A172 (cell line): ENCODE data around the gene CCT2. TPM values are rescaled to one million over a fixed set of nuclear protein-coding genes. Genes with fewer than 3 reads are reported as not detected.

ENCODE experiments used
- DNase-seq: peaks from one replicate; pipeline ENCODE4 v3.0.0-alpha.2; 2015; ENCODE audit warnings: low spot score
- total RNA-seq: library from RNA; depleted of rRNA; stranded (reverse); fragments of >200 nt; shearing (Covaris generic); gene quantifications from 2 replicates; pipeline ENCODE4 v1.2.3, GENCODE V29; 2014; rRNA removed

The CCT2 gene
- total RNA-seq, 1 experiment from 2014 or later: 417 TPM

DNA sequence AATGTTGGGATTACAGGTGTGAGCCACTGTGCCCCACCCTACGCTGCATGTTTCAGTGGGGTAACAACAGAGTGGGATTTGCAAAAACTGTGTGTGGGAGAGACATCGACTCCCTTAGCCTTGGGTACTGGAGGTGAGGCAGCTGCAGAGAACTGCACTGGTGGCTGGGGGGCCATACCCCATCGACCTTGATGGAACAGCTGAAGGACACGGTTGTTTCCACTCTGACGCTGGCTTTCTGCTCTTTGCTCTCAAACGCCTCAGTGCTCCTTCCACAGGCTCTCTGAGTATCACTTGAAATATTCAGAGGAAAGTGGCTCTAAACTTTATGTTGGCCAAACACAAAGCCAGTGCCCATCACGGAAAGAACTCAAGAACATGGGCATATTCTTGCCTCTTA lies 56.3 kb downstream of the CCT2 start:
- DNase-seq: no peak

DNA sequence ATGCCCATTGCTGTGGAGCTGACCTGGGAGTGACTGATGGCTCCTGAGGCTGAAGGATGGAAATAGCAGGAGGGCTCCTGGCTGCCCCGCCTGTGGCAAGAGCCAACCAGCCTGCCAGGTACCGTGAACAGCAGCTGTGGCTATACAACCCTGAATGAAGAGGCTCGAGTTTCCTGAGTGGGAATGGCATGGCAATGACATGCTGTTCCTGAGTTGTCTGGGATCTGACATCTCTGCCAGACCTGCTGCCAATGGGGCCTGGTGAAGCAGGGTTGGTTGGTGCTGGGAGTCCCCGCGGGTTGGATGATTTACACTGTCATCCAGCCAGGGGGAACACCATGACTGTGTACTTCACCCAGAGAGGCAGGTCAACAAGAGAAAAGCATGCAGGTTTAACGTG lies 57.3 kb downstream of the CCT2 start:
- no peak for DNase-seq

DNA sequence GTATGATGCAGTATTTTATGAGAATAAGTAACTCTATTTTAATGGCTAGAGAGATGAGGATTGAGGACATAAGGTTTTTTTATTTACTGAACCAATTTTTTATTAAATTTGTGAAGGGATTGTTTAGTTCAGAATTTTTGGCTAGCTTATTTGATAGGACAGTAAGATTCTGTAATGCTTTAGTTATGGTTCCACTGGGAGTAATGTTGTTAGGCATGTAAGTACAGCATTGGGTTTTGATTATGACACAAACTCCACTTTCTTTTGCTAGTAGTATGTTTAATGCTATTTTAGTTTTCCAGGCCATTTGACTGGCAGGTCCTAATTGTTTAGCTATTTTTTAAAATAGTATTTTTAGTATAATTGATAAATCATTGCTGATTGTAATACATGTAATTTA lies 59.3 kb downstream of the CCT2 start:
- no peak for DNase-seq

DNA sequence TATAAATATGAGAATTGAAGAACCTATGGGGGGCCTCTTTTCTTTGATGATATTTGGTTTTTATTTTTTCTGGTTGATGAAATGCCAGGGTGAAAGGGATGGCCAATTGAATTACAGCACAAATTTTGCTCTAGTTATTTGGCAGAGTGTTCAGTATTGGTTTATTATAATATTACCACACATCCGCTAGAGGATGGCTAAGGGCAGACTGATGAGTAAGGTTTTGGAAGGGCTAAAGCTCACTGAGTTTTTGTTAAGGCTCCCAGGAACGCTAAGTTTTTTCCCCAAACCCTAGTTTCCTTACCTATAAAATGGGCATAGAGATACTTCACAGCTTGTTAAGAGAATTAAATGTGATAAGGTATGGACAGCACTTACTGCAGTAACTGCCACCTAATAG lies 59.8 kb downstream of the CCT2 start:
- no peak for DNase-seq

DNA sequence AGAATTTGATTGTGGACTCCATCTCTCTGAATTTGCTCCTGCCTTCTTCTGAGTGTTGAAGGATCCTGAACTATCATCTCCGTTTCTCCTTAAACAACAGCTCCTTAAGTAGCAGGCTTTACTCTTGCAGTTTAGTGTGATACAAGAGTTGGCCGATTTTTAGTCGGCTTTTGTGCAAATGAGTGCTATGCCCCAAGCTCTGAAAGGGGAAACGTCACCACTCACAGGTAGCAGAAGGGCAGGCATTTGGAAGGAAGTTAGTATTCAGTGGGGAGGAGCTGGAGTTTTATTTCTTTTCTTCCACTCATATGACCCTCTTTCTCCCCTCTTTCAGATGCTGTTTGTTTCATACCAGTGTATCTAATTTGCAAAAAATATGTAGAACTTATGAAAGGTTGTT lies 61.9 kb downstream of the CCT2 start:
- no peak for DNase-seq

DNA sequence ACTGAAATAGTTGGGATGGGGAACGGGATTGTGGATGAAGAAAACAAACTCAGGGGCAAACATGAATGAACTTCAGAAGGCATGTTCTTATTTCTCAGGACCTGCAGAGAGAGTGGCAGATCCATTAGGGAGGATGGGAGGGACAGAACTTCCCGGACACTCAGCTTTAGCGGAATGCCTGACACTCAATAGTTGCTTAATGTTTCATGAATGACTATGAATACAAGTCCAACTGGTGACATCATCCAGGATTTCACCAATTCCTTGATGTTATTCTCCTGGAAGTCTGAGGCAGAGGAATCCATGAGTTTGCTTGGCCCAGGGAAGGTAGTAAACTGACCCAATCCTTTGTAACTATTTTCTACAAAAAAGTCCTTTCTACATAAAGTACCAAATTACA lies 63.2 kb downstream of the CCT2 start:
- DNase-seq: no peak

DNA sequence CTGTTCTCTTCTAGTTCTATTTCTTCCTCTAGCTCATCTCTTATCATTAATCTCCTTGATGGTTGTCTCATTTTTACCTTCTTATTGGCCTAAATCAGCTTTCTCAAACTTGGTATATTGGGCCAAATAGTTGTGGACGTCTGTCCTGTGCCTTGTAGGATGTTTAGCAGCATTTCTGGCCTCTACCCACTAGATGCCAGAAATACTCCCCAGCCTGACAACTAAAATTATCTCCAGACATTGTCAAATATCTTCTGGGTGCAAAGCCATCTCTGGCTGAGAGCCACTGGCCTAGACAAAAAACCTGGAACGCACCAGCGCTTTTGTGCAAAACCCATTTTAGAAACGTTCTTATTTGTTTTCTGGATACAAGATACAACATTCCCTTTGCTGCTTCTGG lies 64.3 kb downstream of the CCT2 start:
- DNase-seq: no peak

Other genes with a start within 250 kb of the CCT2 start
- 0.07 and 2.3 TPM in 2 replicates for gene LYZ, start 237.1 kb upstream of the CCT2 start, total RNA-seq
- 46.1 and 56.3 TPM in 2 replicates for gene YEATS4, start 225.7 kb upstream of the CCT2 start, total RNA-seq
- gene FRS2, start 115.1 kb upstream of the CCT2 start, total RNA-seq: 42.4 and 43.6 TPM in 2 replicates
- gene LRRC10, start 25.4 kb downstream of the CCT2 start, total RNA-seq: not detected in 2 replicates
- gene BEST3, start 113.8 kb downstream of the CCT2 start, total RNA-seq: 0.31 and 1.3 TPM in 2 replicates
- gene RAB3IP, start 153.4 kb downstream of the CCT2 start, total RNA-seq: 14.6 and 25.6 TPM in 2 replicates
- gene MYRFL, start 239.8 kb downstream of the CCT2 start, total RNA-seq: not detected in 2 replicates